HL-60 (cell line): ENCODE data around the gene NR3C2.

ENCODE experiments used
- DNase-seq, 2 experiments: peaks; one replicate each; pipeline ENCODE4 v3.0.0-alpha.2; 2010 to 2020; ENCODE audit warnings: low read depth in 1 of 2, low spot score in 1 of 2
- H3K27ac ChIP-seq: fragments of 250-450 bp; sonication (Bioruptor Pico); replicated peaks from 2 replicates; pipeline ENCODE4 v1.5.1; 2020; ENCODE audit warnings: mild to moderate bottlenecking, moderate library complexity
- H3K27me3 ChIP-seq: fragments of 250-450 bp; sonication (Bioruptor Pico); 2 replicates; pipeline ENCODE4 v1.5.1; 2021; ENCODE audit warnings: mild to moderate bottlenecking, moderate library complexity; ENCODE audit not compliant: insufficient read depth, poor library complexity, severe bottlenecking
- H3K4me3 ChIP-seq: replicated peaks from 2 replicates; pipeline ENCODE4 v1.5.1; 2011; ENCODE audit warnings: mild to moderate bottlenecking, control low read depth, low read length; ENCODE audit not compliant: insufficient read depth
- GABPA ChIP-seq: IDR thresholded peaks from 2 replicates; pipeline ENCODE4 v1.6.1; 2012; ENCODE audit warnings: low read depth
- POLR2AphosphoS5 ChIP-seq: IDR thresholded peaks from 2 replicates; pipeline ENCODE4 v1.6.1; 2012; ENCODE audit warnings: low read depth
- SPI1 ChIP-seq: IDR thresholded peaks from 2 replicates; pipeline ENCODE4 v1.6.1; 2012; ENCODE audit warnings: low read depth, mild to moderate bottlenecking, borderline replicate concordance
- TF ChIP-seq, protein P1 (sequence below): IDR thresholded peaks from 2 replicates; pipeline ENCODE4 v1.6.1; 2012; ENCODE audit warnings: low read depth; ENCODE audit not compliant: insufficient replicate concordance
- TF ChIP-seq, protein P2 (sequence below): IDR thresholded peaks from one replicate; pipeline ENCODE4 v1.5.1; 2011; ENCODE audit warnings: low read length, control low read depth, inconsistent platforms; ENCODE audit not compliant: insufficient read depth

Gene NR3C2

DNA sequence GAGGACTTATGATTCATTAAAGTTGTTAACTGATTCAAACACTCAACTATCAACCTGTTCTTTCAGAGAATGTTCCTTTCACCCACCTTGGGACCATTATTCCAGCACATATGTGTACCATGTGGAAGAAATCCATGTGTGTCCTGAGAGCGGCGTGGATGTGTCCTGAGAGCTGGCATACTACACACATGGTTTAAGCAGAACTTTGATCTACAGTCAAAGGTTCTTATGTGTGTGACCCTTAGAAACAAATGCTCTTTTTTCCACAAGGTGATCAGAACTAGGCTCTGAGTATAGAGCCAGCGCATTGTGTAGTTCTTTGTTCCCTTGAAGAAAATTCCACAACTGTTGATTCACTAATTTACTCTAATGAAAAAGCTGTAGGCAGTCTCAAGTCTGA, 332.0 kb downstream of the NR3C2 start:
- H3K4me3 ChIP-seq = no peak overlapping the region
- TF ChIP-seq, protein P1, sequence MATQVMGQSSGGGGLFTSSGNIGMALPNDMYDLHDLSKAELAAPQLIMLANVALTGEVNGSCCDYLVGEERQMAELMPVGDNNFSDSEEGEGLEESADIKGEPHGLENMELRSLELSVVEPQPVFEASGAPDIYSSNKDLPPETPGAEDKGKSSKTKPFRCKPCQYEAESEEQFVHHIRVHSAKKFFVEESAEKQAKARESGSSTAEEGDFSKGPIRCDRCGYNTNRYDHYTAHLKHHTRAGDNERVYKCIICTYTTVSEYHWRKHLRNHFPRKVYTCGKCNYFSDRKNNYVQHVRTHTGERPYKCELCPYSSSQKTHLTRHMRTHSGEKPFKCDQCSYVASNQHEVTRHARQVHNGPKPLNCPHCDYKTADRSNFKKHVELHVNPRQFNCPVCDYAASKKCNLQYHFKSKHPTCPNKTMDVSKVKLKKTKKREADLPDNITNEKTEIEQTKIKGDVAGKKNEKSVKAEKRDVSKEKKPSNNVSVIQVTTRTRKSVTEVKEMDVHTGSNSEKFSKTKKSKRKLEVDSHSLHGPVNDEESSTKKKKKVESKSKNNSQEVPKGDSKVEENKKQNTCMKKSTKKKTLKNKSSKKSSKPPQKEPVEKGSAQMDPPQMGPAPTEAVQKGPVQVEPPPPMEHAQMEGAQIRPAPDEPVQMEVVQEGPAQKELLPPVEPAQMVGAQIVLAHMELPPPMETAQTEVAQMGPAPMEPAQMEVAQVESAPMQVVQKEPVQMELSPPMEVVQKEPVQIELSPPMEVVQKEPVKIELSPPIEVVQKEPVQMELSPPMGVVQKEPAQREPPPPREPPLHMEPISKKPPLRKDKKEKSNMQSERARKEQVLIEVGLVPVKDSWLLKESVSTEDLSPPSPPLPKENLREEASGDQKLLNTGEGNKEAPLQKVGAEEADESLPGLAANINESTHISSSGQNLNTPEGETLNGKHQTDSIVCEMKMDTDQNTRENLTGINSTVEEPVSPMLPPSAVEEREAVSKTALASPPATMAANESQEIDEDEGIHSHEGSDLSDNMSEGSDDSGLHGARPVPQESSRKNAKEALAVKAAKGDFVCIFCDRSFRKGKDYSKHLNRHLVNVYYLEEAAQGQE = no peak
- TF ChIP-seq SPI1 (no peak), GABPA (no peak), POLR2AphosphoS5 (no peak)
- TF ChIP-seq, protein P2, sequence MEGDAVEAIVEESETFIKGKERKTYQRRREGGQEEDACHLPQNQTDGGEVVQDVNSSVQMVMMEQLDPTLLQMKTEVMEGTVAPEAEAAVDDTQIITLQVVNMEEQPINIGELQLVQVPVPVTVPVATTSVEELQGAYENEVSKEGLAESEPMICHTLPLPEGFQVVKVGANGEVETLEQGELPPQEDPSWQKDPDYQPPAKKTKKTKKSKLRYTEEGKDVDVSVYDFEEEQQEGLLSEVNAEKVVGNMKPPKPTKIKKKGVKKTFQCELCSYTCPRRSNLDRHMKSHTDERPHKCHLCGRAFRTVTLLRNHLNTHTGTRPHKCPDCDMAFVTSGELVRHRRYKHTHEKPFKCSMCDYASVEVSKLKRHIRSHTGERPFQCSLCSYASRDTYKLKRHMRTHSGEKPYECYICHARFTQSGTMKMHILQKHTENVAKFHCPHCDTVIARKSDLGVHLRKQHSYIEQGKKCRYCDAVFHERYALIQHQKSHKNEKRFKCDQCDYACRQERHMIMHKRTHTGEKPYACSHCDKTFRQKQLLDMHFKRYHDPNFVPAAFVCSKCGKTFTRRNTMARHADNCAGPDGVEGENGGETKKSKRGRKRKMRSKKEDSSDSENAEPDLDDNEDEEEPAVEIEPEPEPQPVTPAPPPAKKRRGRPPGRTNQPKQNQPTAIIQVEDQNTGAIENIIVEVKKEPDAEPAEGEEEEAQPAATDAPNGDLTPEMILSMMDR = no peak
- no peak for DNase-seq
- H3K27me3 ChIP-seq = no peaks in the 10 kb centered on the region
- no peak overlapping the region for H3K27ac ChIP-seq

DNA sequence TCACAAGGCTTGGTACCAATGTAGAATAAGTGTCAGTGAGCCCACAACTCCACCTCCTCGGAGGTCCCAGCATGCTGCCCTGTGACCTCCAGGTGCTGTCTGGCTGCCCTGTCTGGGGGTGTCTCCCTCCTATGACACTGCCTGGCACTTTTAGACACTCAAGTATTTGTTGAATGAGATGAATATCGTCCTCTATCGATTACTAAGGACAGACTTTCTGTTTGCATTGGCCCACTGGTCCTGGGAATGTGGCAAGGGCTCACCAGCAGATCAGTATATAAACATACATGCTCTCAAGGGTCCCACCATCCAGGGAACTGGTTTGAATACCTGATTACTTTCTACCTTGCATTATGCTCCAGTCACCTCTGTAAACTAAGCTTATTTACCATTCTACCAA, 333.0 kb downstream of the NR3C2 start:
- Histone ChIP-seq H3K4me3 (no peak overlapping the region), H3K27me3 (no peaks in the 10 kb centered on the region), H3K27ac (no peak overlapping the region)
- DNase-seq = no peak
- TF ChIP-seq POLR2AphosphoS5 (no peak), SPI1 (no peak), GABPA (no peak)
- TF ChIP-seq, protein P1 = no peak
- TF ChIP-seq, protein P2 = no peak

DNA sequence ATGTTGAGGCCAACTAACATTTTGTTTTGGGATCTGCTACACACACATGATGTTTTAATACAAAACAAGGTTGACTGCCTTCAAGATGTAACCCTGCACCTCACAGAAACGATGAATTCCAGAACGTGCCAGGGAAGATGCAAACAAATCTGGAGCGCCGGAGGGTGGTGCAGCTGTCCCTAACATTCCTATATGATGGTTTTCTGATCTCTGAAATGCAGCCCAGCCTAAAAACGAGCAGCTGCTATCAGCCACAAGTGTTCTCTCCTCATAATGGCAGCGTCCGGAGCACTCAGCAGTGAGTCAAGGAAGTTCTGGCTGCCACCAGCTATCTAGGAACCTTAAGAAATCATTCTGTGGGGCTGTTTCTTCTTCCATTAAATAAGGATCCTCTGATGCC, 333.4 kb downstream of the NR3C2 start:
- Histone ChIP-seq H3K4me3 (no peak overlapping the region), H3K27ac (no peak overlapping the region), H3K27me3 (no peaks in the 10 kb centered on the region)
- no peak for DNase-seq
- TF ChIP-seq GABPA (no peak), SPI1 (no peak), POLR2AphosphoS5 (no peak)
- TF ChIP-seq, protein P2 = no peak
- TF ChIP-seq, protein P1 = no peak
